ENCODE results near the gene RPL13A.

Gene RPL13A

GRCh38 chr19:49450405-49450804 lies 37.0 kb upstream of the RPL13A start:
- TF ChIP-seq GATA2 (IDR thresholded peaks at IDR 0.05; ENCODE audit: low read depth, low read length) = no peak
- TF ChIP-seq GATA3 (IDR thresholded peaks at IDR 0.05; ENCODE audit: low read depth, low read length) = no peak

GRCh38 chr19:49451430-49452181 lies 35.8 kb upstream of the RPL13A start, which contains the start of gene PIH1D1:
TSS of gene PIH1D1 (minus strand) at chr19:49451814. CDS start at chr19:49451574, 240 bp downstream.
- peak; percentile 48 for TF ChIP-seq GATA2 (IDR thresholded peaks at IDR 0.05; ENCODE audit: low read depth, low read length)
- no peak for TF ChIP-seq GATA3 (IDR thresholded peaks at IDR 0.05; ENCODE audit: low read depth, low read length)

DNA sequence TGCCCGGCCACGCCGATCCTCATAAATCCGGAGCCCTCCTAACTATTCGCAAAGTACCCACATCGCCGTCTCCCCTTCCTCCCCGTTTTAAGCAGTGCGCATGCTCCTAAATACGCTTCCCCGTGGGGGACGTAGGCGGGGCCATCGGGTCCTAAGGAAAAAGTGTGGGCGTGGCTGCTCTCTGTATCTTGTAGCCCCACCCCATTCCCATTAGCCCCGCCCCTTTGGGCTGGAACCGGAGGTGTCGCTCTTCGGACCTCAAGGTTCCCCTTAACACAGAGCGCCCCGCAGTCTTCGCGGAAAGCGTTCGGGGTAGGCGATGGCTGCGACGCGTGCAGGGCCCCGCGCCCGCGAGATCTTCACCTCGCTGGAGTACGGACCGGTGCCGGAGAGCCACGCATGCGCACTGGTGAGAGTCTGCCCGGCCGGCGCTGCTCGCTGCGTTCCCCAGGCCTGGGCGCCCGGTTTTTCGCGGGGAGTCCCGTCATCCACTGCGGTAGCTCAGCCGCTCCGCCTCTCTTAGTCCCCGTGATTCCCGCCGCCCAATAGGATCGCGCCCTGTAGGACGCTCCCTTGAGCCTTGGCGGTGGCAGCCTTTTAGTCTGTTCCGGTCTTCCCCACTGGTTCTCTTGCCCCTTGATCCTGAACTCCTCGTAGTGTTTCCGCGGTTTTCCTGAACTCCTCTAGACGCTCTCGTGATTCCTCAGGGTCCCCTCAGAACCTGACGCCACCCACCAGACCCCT lies 34.2 kb upstream of the RPL13A start, which contains the start of gene ALDH16A1:
ALDH16A1 (plus strand) TSS at position 213 of the 744 bp plus-strand sequence; CDS start at position 320, 107 bp downstream.
- TF ChIP-seq GATA2 (IDR thresholded peaks at IDR 0.05; ENCODE audit: low read depth, low read length) (no peak), GATA3 (IDR thresholded peaks at IDR 0.05; ENCODE audit: low read depth, low read length) (no peak)

- TF ChIP-seq GATA2 (IDR thresholded peaks at IDR 0.05; ENCODE audit: low read depth, low read length) (no peak), GATA3 (IDR thresholded peaks at IDR 0.05; ENCODE audit: low read depth, low read length) (no peak)
Measured at GRCh38 chr19:49453757-49454240, 33.6 kb upstream of the RPL13A start.

DNA sequence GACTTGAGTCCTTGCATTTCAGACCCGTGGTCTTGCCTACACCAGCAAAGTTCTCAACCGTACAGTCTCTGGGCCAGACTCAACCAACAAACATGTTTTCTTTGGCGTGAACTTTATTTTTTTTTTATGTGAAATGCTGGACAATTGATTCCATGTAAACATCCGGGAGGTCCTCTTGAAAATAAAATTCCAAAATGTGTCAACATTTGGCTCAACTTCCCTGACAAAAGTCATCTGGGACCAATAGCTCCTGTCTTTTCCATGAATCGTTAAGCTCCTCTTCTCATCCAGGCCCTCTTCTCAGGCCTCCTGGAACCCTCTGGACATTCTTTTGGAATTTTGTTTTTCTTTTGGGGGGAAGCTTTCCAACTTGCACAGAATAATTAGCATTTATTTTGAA lies 31.6 kb upstream of the RPL13A start:
- TF ChIP-seq GATA3 (IDR thresholded peaks at IDR 0.05; ENCODE audit: low read depth, low read length) = no peak
- no peak for TF ChIP-seq GATA2 (IDR thresholded peaks at IDR 0.05; ENCODE audit: low read depth, low read length)

- TF ChIP-seq GATA2 (IDR thresholded peaks at IDR 0.05; ENCODE audit: low read depth, low read length) = no peak
- no peak for TF ChIP-seq GATA3 (IDR thresholded peaks at IDR 0.05; ENCODE audit: low read depth, low read length)
Measured at GRCh38 chr19:49456326-49456725, 31.1 kb upstream of the RPL13A start.

- TF ChIP-seq GATA2 (IDR thresholded peaks at IDR 0.05; ENCODE audit: low read depth, low read length) (no peak), GATA3 (IDR thresholded peaks at IDR 0.05; ENCODE audit: low read depth, low read length) (no peak)
Measured at GRCh38 chr19:49458567-49458903, 28.9 kb upstream of the RPL13A start.

GRCh38 chr19:49459388-49459787 lies 28.0 kb upstream of the RPL13A start:
- TF ChIP-seq GATA2 (IDR thresholded peaks at IDR 0.05; ENCODE audit: low read depth, low read length) (no peak), GATA3 (IDR thresholded peaks at IDR 0.05; ENCODE audit: low read depth, low read length) (no peak)

DNA sequence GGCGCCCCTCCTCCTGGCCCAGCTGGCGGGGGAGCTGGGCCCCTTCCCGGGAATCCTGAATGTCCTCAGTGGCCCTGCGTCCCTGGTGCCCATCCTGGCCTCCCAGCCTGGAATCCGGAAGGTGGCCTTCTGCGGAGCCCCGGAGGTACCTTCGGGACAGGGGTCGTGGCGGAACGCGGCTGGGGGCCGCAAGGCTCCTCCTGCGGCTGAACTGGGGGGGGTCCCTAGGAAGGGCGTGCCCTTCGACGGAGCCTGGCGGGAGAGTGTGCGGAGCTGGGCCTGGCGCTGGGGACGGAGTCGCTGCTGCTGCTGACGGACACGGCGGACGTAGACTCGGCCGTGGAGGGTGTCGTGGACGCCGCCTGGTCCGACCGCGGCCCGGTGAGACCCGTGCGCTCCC lies 25.8 kb upstream of the RPL13A start:
- no peak for TF ChIP-seq GATA3 (IDR thresholded peaks at IDR 0.05; ENCODE audit: low read depth, low read length)
- no peak for TF ChIP-seq GATA2 (IDR thresholded peaks at IDR 0.05; ENCODE audit: low read depth, low read length)

GRCh38 chr19:49462492-49462891 lies 24.9 kb upstream of the RPL13A start:
- no peak for TF ChIP-seq GATA3 (IDR thresholded peaks at IDR 0.05; ENCODE audit: low read depth, low read length)
- no peak for TF ChIP-seq GATA2 (IDR thresholded peaks at IDR 0.05; ENCODE audit: low read depth, low read length)

DNA sequence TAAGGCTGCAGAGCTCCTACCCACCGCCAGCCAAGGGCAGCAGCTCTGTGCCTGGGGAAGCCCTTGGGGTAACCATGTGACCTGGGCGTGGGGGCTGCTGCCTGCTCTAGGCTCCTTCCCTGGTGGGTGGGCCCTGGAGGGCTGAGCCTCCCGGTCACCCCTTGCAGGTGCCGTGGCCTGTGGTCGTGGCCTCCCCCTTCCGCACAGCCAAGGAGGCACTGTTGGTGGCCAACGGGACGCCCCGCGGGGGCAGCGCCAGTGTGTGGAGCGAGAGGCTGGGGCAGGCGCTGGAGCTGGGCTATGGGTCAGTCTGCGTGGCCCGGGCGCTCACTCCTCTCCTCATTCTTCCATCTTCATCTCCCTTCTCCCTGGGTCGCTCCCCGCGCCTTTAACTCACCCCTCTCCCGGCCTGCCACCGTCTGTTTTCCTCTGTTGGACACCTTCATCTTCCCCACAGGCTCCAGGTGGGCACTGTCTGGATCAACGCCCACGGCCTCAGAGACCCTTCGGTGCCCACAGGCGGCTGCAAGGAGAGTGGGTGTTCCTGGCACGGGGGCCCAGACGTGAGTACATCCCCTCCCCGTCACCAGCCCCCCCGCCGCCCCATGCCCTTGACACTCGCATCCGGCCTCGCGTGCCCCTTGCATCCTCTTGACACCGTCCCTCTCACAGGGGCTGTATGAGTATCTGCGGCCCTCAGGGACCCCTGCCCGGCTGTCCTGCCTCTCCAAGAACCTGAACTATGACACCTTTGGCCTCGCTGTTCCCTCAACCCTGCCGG lies 23.3 kb upstream of the RPL13A start:
- TF ChIP-seq GATA2 (IDR thresholded peaks at IDR 0.05; ENCODE audit: low read depth, low read length) (no peak), GATA3 (IDR thresholded peaks at IDR 0.05; ENCODE audit: low read depth, low read length) (no peak)

GRCh38 chr19:49465371-49465770 lies 22.0 kb upstream of the RPL13A start:
- TF ChIP-seq GATA2 (IDR thresholded peaks at IDR 0.05; ENCODE audit: low read depth, low read length) (no peak), GATA3 (IDR thresholded peaks at IDR 0.05; ENCODE audit: low read depth, low read length) (no peak)

- no peak for TF ChIP-seq GATA2 (IDR thresholded peaks at IDR 0.05; ENCODE audit: low read depth, low read length)
- TF ChIP-seq GATA3 (IDR thresholded peaks at IDR 0.05; ENCODE audit: low read depth, low read length) = no peak
Measured at GRCh38 chr19:49468199-49468598, 19.2 kb upstream of the RPL13A start.
